MM.1S (cell line): ENCODE measurements around the gene MATR3.

Source experiments
- DNase-seq: peaks from one replicate; pipeline ENCODE4 v3.0.0-alpha.2; 2015
- H2AFZ ChIP-seq: fragments of 300-600 bp; sonication (generic); 2 replicates; pipeline ENCODE4 v1.6.0; 2016; ENCODE audit warnings: antibody characterized with exemption, low read length
- H3F3A ChIP-seq: fragments of 300-600 bp; sonication (generic); 2 replicates; pipeline ENCODE4 v1.6.1; 2016; ENCODE audit warnings: mild to moderate bottlenecking, antibody characterized with exemption, low read length, moderate library complexity, mixed read lengths; ENCODE audit not compliant: insufficient read depth
- H3K27ac ChIP-seq: fragments of 300-600 bp; sonication (generic); 2 replicates; pipeline ENCODE4 v1.5.1; 2016; ENCODE audit warnings: mild to moderate bottlenecking, low read length
- H3K27me3 ChIP-seq: fragments of 300-600 bp; sonication (generic); replicated peaks from 2 replicates; pipeline ENCODE4 v1.6.0; 2016; ENCODE audit warnings: low read length; ENCODE audit not compliant: insufficient read depth
- H3K36me3 ChIP-seq: fragments of 300-600 bp; sonication (generic); replicated peaks from 2 replicates; pipeline ENCODE4 v1.6.1; 2016; ENCODE audit warnings: mild to moderate bottlenecking, low read length, mixed read lengths; ENCODE audit not compliant: insufficient read depth
- H3K4me1 ChIP-seq: fragments of 300-600 bp; sonication (generic); 2 replicates; pipeline ENCODE4 v1.6.1; 2016; ENCODE audit warnings: low read length, mixed read lengths
- H3K4me2 ChIP-seq: fragments of 300-600 bp; sonication (generic); 2 replicates; pipeline ENCODE4 v1.6.0; 2016; ENCODE audit warnings: low read depth, low read length
- H3K4me3 ChIP-seq: fragments of 300-600 bp; sonication (generic); 2 replicates; pipeline ENCODE4 v1.5.1; 2016; ENCODE audit warnings: low read length, mixed read lengths
- H3K79me2 ChIP-seq: fragments of 300-600 bp; sonication (generic); 2 replicates; pipeline ENCODE4 v1.6.1; 2016; ENCODE audit warnings: mixed run types, low read length, mixed read lengths
- H3K9ac ChIP-seq: fragments of 300-600 bp; sonication (generic); 2 replicates; pipeline ENCODE4 v1.6.1; 2016; ENCODE audit warnings: low read length, mixed read lengths
- H3K9me2 ChIP-seq: fragments of 300-600 bp; sonication (generic); replicated peaks from 2 replicates; pipeline ENCODE4 v1.6.1; 2016; ENCODE audit warnings: mild to moderate bottlenecking, low read length, mixed read lengths; ENCODE audit not compliant: insufficient read depth
- H3K9me3 ChIP-seq: fragments of 300-600 bp; sonication (generic); replicated peaks from 2 replicates; pipeline ENCODE4 v1.6.1; 2016; ENCODE audit warnings: mild to moderate bottlenecking, low read length, mixed read lengths; ENCODE audit not compliant: insufficient read depth
- H4K20me1 ChIP-seq: fragments of 300-600 bp; sonication (generic); 2 replicates; pipeline ENCODE4 v1.6.1; 2016; ENCODE audit warnings: mild to moderate bottlenecking, low read length, moderate library complexity, mixed read lengths; ENCODE audit not compliant: insufficient read depth
- CTCF ChIP-seq: fragments of 300-600 bp; sonication (generic); IDR thresholded peaks from 2 replicates; pipeline ENCODE4 v1.5.1; 2016; ENCODE audit warnings: antibody characterized with exemption, low read length, mixed read lengths
- EZH2 ChIP-seq: fragments of 300-600 bp; sonication (generic); optimal IDR thresholded peaks from 2 replicates; pipeline ENCODE3; 2017; ENCODE audit warnings: low read depth, mild to moderate bottlenecking, antibody characterized with exemption, low read length, mixed read lengths
- EZH2phosphoT487 ChIP-seq: fragments of 300-600 bp; sonication (generic); IDR thresholded peaks from 2 replicates; pipeline ENCODE4 v1.6.1; 2018; ENCODE audit warnings: antibody characterized with exemption, low read length

MATR3 gene

GRCh38 chr5:139296862-139297326, 3.4 kb downstream of the MATR3 start:
- no peak overlapping the region for H3K9ac ChIP-seq
- H2AFZ ChIP-seq = no peak overlapping the region
- H3K9me3 ChIP-seq = no peaks in the 10 kb centered on the region
- no peaks in the 10 kb centered on the region for H3K36me3 ChIP-seq
- H3K27ac ChIP-seq = no peak overlapping the region
- no peak for TF ChIP-seq EZH2
- TF ChIP-seq EZH2phosphoT487 = no peak
- no peak for TF ChIP-seq CTCF
- H3K4me3 ChIP-seq = no peak overlapping the region
- no peak for DNase-seq
- H3K27me3 ChIP-seq = no peaks in the 10 kb centered on the region
- H3K4me1 ChIP-seq = peaks cover 12% of the 10 kb centered on the region
- no peak overlapping the region for H3K4me2 ChIP-seq
- H3F3A ChIP-seq = peaks cover 13% of the 10 kb centered on the region; the same call in 1 of the 2 replicates
- no peaks in the 10 kb centered on the region for H3K9me2 ChIP-seq
- H4K20me1 ChIP-seq = peaks cover 75% of the 10 kb centered on the region
- H3K79me2 ChIP-seq = peaks cover 91% of the 10 kb centered on the region

GRCh38 chr5:139297439-139298133, 4.0 kb downstream of the MATR3 start:
- no peaks in the 10 kb centered on the region for H3K9me2 ChIP-seq
- peaks cover 15% of the 10 kb centered on the region for H3K4me1 ChIP-seq
- no peak overlapping the region for H3K4me3 ChIP-seq
- no peaks in the 10 kb centered on the region for H3K27me3 ChIP-seq
- no peak for DNase-seq
- H3K9me3 ChIP-seq = no peaks in the 10 kb centered on the region
- H3K27ac ChIP-seq = no peak overlapping the region
- H4K20me1 ChIP-seq = peaks cover 81% of the 10 kb centered on the region
- peaks cover 13% of the 10 kb centered on the region; the same call in 1 of the 2 replicates for H3F3A ChIP-seq
- no peaks in the 10 kb centered on the region for H3K36me3 ChIP-seq
- peaks cover 98% of the 10 kb centered on the region for H3K79me2 ChIP-seq
- no peak overlapping the region for H3K4me2 ChIP-seq
- no peak overlapping the region for H3K9ac ChIP-seq
- TF ChIP-seq CTCF = no peak
- no peak overlapping the region for H2AFZ ChIP-seq

- Histone ChIP-seq H3K27me3 (no peaks in the 10 kb centered on the region), H3K36me3 (no peaks in the 10 kb centered on the region), H2AFZ (no peak overlapping the region), H3K4me1 (peaks cover 19% of the 10 kb centered on the region), H3K9me2 (no peaks in the 10 kb centered on the region), H4K20me1 (peaks cover 88% of the 10 kb centered on the region), H3K79me2 (peaks cover 99% of the 10 kb centered on the region), H3K4me3 (no peak overlapping the region), H3K27ac (no peak overlapping the region), H3F3A (peaks cover 10% of the 10 kb centered on the region; the same call in 1 of the 2 replicates), H3K9me3 (no peaks in the 10 kb centered on the region), H3K9ac (no peak overlapping the region), H3K4me2 (no peak overlapping the region)
- no peak for DNase-seq
- no peak for TF ChIP-seq CTCF
- no peak for TF ChIP-seq EZH2phosphoT487
- TF ChIP-seq EZH2 = no peak
Observed at GRCh38 chr5:139298242-139298641, 4.7 kb downstream of the MATR3 start.
